Esophagus squamous epithelium (tissue), 5 donors: Measurements from ENCODE around the gene CTNNA2. TPM values are rescaled to one million over a fixed set of nuclear protein-coding genes. Genes with fewer than 3 reads are reported as not detected.

ENCODE experiments used
- DNase-seq: peaks from one replicate; lab custom pipeline; 2025; lab: John Stamatoyannopoulos, UW
- H3K27ac ChIP-seq, 4 donors: fragments of 200-600 bp; sonication (generic); one replicate each; pipeline ENCODE4 v1.5.1; 2016 to 2019; ENCODE audit warnings: mild to moderate bottlenecking in 1 of 4
- H3K27me3 ChIP-seq, 4 donors: fragments of 200-600 bp; sonication (generic); 1 replicate in 3 of 4; 2 replicates in 1 of 4; pipeline versions ENCODE4 v1.5.1 to v1.6.0; 2017 to 2021; ENCODE audit warnings: antibody characterized with exemption in 1 of 4
- H3K36me3 ChIP-seq, 3 donors: fragments of 200-600 bp; sonication (generic); one replicate each; pipeline ENCODE4 v1.5.1; 2016 to 2019
- H3K4me1 ChIP-seq, 3 donors: fragments of 200-600 bp; sonication (generic); one replicate each; pipeline ENCODE4 v1.5.1; 2017 to 2019
- H3K4me3 ChIP-seq, 4 donors: fragments of 200-600 bp; sonication (generic); 1 replicate in 3 of 4; 2 replicates in 1 of 4; pipeline ENCODE4 v1.5.1; 2016 to 2019; ENCODE audit warnings: mild to moderate bottlenecking in 2 of 4, moderate library complexity in 1 of 4
- H3K9me3 ChIP-seq, 3 donors: fragments of 200-600 bp; sonication (generic); one replicate each; pipeline ENCODE4 v1.5.1; 2016 to 2019
- CTCF ChIP-seq, 6 experiments: fragments of 450-650 bp in 4 of 6; fragments of 200-600 bp in 2 of 6; sonication (generic) in 2 of 6; IDR thresholded peaks; one replicate each; pipeline ENCODE4 v1.5.1; 2016 to 2019; ENCODE audit warnings: antibody characterized with exemption in 6 of 6, mild to moderate bottlenecking in 4 of 6, moderate library complexity in 4 of 6
- POLR2A ChIP-seq, 4 donors: fragments of 450-650 bp; IDR thresholded peaks; one replicate each; pipeline ENCODE4 v1.6.1; 2017; ENCODE audit warnings: antibody characterized with exemption in 4 of 4, mild to moderate bottlenecking in 4 of 4, moderate library complexity in 3 of 4
- WGBS, 2 donors: methylation state at CpG; one replicate each; pipeline ENCODE4 v1.1.5; 2018; 5-methylcytosine and 5-hydroxymethylcytosine counted together
- intact Hi-C: fragments of 100-400 bp; cut with DNase I; formaldehyde crosslinking; loops from one replicate; pipeline ENCODE4 v1.15.0; 2022
- total RNA-seq, 4 donors: library from RNA; depleted of rRNA; stranded (reverse); fragments of >200 nt; gene quantifications; one replicate each; pipeline ENCODE4 v1.1.0, GENCODE V29; 2016
- donor health status: DM: yes; HTN: yes; CAD: no.

The CTNNA2 gene
- total RNA-seq, 4 donors from 2014 or later = not detected

GRCh38 chr2:80292474-80292873 lies 779.6 kb downstream of the CTNNA2 start:
- no peak for TF ChIP-seq CTCF (IDR thresholded peaks at IDR 0.05)
- no peak for TF ChIP-seq POLR2A (IDR thresholded peaks at IDR 0.05)
- Histone ChIP-seq H3K27me3 (no peaks in the 10 kb centered on the region), H3K36me3 (no peaks in the 10 kb centered on the region), H3K9me3 (no peaks in the 10 kb centered on the region), H3K27ac (no peak overlapping the region), H3K4me1 (no peaks in the 10 kb centered on the region), H3K4me3 (no peak overlapping the region)
- intact Hi-C loops = no loop called here
- WGBS, 2 donors = 48 to 63% methylated on average over 3 of the region's 3 CpGs
- DNase-seq = no peak

GRCh38 chr2:80293039-80293438 lies 780.2 kb downstream of the CTNNA2 start:
- TF ChIP-seq CTCF (IDR thresholded peaks at IDR 0.05) = no peak
- no peak for TF ChIP-seq POLR2A (IDR thresholded peaks at IDR 0.05)
- Histone ChIP-seq H3K4me3 (no peak overlapping the region), H3K27me3 (no peaks in the 10 kb centered on the region), H3K4me1 (no peaks in the 10 kb centered on the region), H3K36me3 (no peaks in the 10 kb centered on the region), H3K27ac (no peak overlapping the region), H3K9me3 (no peaks in the 10 kb centered on the region)
- no peak for DNase-seq
- intact Hi-C loops = no loop called here

GRCh38 chr2:80298954-80299353 lies 786.1 kb downstream of the CTNNA2 start:
- DNase-seq = no peak
- Histone ChIP-seq H3K27me3 (peaks cover 0 to 32% (median 2%) of the 10 kb centered on the region in 4 donors), H3K9me3 (no peaks in the 10 kb centered on the region), H3K4me1 (peaks cover 0 to 11% (median 0%) of the 10 kb centered on the region in 3 donors), H3K36me3 (no peaks in the 10 kb centered on the region), H3K4me3 (no peak overlapping the region), H3K27ac (no peak overlapping the region)
- TF ChIP-seq CTCF (IDR thresholded peaks at IDR 0.05) = no peak
- no peak for TF ChIP-seq POLR2A (IDR thresholded peaks at IDR 0.05)
- intact Hi-C loops = no loop called here
- 40 to 53% methylated on average over 3 of the region's 3 CpGs for WGBS, 2 donors

GRCh38 chr2:80299661-80300060 lies 786.8 kb downstream of the CTNNA2 start:
- H3K9me3 ChIP-seq = no peaks in the 10 kb centered on the region
- H3K4me3 ChIP-seq = no peak overlapping the region
- H3K4me1 ChIP-seq = peaks cover 0 to 18% (median 0%) of the 10 kb centered on the region in 3 donors
- intact Hi-C loops = no loop called here
- H3K27ac ChIP-seq = no peak overlapping the region
- 64 to 67% methylated on average over 5 of the region's 5 CpGs for WGBS, 2 donors
- DNase-seq = no peak
- TF ChIP-seq CTCF (IDR thresholded peaks at IDR 0.05) = no peak
- no peak for TF ChIP-seq POLR2A (IDR thresholded peaks at IDR 0.05)
- no peaks in the 10 kb centered on the region for H3K36me3 ChIP-seq
- H3K27me3 ChIP-seq = peaks cover 0 to 39% (median 2%) of the 10 kb centered on the region in 4 donors

- Histone ChIP-seq H3K9me3 (no peaks in the 10 kb centered on the region), H3K27ac (no peak overlapping the region), H3K4me3 (no peak overlapping the region), H3K27me3 (peaks cover 0 to 45% (median 2%) of the 10 kb centered on the region in 4 donors), H3K4me1 (peaks cover 0 to 21% (median 0%) of the 10 kb centered on the region in 3 donors), H3K36me3 (no peaks in the 10 kb centered on the region)
- DNase-seq = no peak
- 67 to 88% methylated on average over 1 of the region's 1 CpG for WGBS, 2 donors
- TF ChIP-seq CTCF (IDR thresholded peaks at IDR 0.05) (no peak), POLR2A (IDR thresholded peaks at IDR 0.05) (no peak)
- intact Hi-C loops = no loop called here
Observed at GRCh38 chr2:80300346-80300745, 787.5 kb downstream of the CTNNA2 start.
